Bronchial epithelial cell (primary cell): ENCODE measurements around the gene CD200. TPM values are rescaled to one million over a fixed set of nuclear protein-coding genes. Genes with fewer than 3 reads are reported as not detected.
A peak's percentile ranks its signal among the peaks of the same experiment; 100 is the strongest.
"Not testable (repeated sequence)": the region's sequence is repeated elsewhere in the genome, so short reads cannot be mapped to it uniquely, and the experiment has no call there.

Source experiments
- DNase-seq: peaks from one replicate; pipeline ENCODE4 v3.0.0-alpha.2; 2010; ENCODE audit warnings: low read depth
- FAIRE-seq: peaks from 2 replicates; lab custom pipeline; 2011; peaks lifted over from hg19 to GRCh38; lab: Jason Lieb, UNC
- H3K27me3 ChIP-seq: 2 replicates; pipeline ENCODE4 v1.5.1; 2011; ENCODE audit warnings: low read length; ENCODE audit not compliant: control insufficient read depth, insufficient read depth
- H3K36me3 ChIP-seq: 2 replicates; pipeline ENCODE4 v1.5.1; 2011; ENCODE audit warnings: low read length; ENCODE audit not compliant: control insufficient read depth, insufficient read depth
- H3K4me3 ChIP-seq: 2 replicates; pipeline ENCODE4 v1.5.1; 2011; ENCODE audit warnings: mild to moderate bottlenecking, low read depth, low read length, control low read depth
- total RNA-seq: library from RNA; depleted of rRNA; stranded (reverse); fragments of >200 nt; gene quantifications from 2 replicates; pipeline ENCODE4 v1.2.1, GENCODE V29; 2014
- TF ChIP-seq, protein P1 (sequence below): IDR thresholded peaks from 2 replicates; pipeline ENCODE4 v1.5.1; 2011; ENCODE audit warnings: mild to moderate bottlenecking, moderate library complexity, low read length, control low read depth, inconsistent platforms; ENCODE audit not compliant: insufficient read depth, severe bottlenecking

CD200 gene
- total RNA-seq, 1 donor from 2014 or later = 0.53 TPM

DNA sequence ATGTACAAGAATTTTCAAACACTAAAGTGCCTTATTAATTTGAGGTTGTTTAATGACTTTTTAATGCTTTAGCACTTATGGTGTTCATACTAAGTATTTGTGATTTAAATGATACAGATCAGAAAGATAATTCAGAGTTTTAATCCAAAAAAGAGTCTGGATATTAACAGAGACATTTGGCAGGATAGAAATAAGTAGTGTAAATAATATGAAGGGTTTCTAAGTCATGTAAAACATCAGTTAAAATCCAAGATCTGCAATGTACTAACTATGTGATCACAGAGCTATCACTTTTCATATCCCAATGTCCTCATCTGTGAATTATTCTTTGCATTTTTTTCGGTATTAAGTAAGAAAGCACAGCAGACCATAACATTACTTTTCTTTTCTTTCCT is 62.9 kb downstream of the CD200 start:
- DNase-seq = no peak
- Histone ChIP-seq H3K36me3 (no peaks in the 10 kb centered on the region), H3K4me3 (no peak overlapping the region), H3K27me3 (no peaks in the 10 kb centered on the region)
- FAIRE-seq = no peak
- TF ChIP-seq, protein P1, sequence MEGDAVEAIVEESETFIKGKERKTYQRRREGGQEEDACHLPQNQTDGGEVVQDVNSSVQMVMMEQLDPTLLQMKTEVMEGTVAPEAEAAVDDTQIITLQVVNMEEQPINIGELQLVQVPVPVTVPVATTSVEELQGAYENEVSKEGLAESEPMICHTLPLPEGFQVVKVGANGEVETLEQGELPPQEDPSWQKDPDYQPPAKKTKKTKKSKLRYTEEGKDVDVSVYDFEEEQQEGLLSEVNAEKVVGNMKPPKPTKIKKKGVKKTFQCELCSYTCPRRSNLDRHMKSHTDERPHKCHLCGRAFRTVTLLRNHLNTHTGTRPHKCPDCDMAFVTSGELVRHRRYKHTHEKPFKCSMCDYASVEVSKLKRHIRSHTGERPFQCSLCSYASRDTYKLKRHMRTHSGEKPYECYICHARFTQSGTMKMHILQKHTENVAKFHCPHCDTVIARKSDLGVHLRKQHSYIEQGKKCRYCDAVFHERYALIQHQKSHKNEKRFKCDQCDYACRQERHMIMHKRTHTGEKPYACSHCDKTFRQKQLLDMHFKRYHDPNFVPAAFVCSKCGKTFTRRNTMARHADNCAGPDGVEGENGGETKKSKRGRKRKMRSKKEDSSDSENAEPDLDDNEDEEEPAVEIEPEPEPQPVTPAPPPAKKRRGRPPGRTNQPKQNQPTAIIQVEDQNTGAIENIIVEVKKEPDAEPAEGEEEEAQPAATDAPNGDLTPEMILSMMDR = no peak

GRCh38 chr3:112397556-112397955 is 64.6 kb downstream of the CD200 start:
- no peaks in the 10 kb centered on the region for H3K36me3 ChIP-seq
- FAIRE-seq = no peak
- TF ChIP-seq, protein P1 = no peak

GRCh38 chr3:112399064-112399463 is 66.1 kb downstream of the CD200 start:
- TF ChIP-seq, protein P1 = no peak
- DNase-seq (peak; percentile 69), FAIRE-seq (no peak)
- no peak overlapping the region for H3K4me3 ChIP-seq
- no peaks in the 10 kb centered on the region for H3K27me3 ChIP-seq
- H3K36me3 ChIP-seq = no peaks in the 10 kb centered on the region

More at GRCh38 chr3:112397556-112397955, 64.6 kb downstream of the CD200 start:
- Histone ChIP-seq H3K4me3 (no peak overlapping the region), H3K27me3 (no peaks in the 10 kb centered on the region)
- no peak for DNase-seq

DNA sequence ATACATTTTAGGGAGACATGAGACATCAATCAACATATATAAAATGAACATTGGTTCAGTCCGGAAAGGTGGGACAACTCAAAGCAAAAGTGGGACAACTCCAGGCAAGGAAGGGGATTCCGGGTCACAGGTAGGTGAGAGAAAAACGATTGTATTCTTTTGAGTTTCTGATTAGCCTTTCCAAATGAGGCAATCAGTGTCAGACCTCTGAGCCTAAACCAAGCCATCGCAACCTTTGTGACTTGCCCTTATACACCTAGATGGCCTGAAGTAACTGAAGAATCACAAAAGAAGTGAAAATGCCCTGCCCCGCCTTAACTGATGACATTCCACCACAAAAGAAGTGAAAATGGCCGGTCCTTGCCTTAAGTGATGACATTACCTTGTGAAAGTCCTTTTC is 66.6 kb downstream of the CD200 start:
- H3K36me3 ChIP-seq, H3K27me3 ChIP-seq, DNase-seq, H3K4me3 ChIP-seq, FAIRE-seq: not testable (repeated sequence)

GRCh38 chr3:112400317-112400716 is 67.4 kb downstream of the CD200 start:
- FAIRE-seq, H3K36me3 ChIP-seq, H3K27me3 ChIP-seq, DNase-seq, H3K4me3 ChIP-seq: not testable (repeated sequence)

GRCh38 chr3:112401617-112402016 is 68.7 kb downstream of the CD200 start:
- no peak for DNase-seq
- no peak overlapping the region for H3K4me3 ChIP-seq
- no peak for FAIRE-seq
- TF ChIP-seq, protein P1 = no peak
- no peaks in the 10 kb centered on the region for H3K36me3 ChIP-seq
- no peaks in the 10 kb centered on the region for H3K27me3 ChIP-seq

DNA sequence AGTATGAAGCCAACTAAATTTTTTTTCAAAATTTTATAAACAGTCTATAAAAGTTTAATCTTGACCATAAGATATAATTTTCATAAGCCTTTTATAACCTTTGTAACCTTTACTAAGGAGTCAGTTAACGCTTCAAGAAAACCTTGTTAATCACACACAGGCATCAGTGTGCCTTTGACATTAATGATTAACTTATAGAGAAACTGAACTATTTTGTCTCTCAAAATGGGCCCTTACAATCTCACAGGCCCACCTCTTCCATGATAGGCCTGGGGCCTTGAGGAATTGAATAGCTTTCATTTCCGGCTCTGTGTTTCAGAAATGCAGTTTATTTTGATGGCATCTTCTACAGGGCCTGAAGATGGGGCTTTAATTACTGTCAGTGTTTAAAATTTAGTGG is 70.1 kb downstream of the CD200 start:
- Histone ChIP-seq H3K27me3 (no peaks in the 10 kb centered on the region), H3K4me3 (no peak overlapping the region), H3K36me3 (no peaks in the 10 kb centered on the region)
- FAIRE-seq (no peak), DNase-seq (no peak)
- TF ChIP-seq, protein P1 = no peak

DNA sequence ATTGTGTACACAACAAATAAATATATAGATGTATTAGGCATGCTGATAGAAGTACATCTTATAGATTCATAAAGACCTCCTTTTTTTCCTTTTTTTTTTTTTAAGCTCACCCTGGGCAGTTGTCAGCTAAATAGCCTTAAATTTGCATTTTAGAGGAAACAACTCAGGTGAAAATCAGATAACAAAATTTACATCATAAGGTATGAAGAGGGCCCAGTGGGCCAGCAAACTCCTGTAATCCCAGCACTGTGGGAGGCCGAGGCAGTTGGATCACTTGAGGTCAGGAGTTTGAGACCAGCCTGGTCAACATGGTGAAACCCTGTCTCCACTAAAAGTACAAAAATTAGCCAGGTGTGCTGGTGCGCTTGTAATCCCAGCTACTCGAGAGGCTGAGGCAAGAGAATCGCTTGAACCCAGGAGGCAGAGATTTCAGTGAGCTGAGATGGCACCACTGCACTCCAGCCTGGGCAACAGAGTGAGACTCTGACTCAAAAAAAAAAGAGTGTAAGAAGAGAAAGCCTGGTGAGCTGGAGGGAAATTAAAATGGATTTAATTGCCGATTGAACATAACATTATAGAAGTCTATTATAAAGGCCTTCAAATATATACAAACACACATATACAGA is 72.1 kb downstream of the CD200 start:
- not testable (repeated sequence) for FAIRE-seq

More for the DNA sequence above, 72.1 kb downstream of the CD200 start:
- H3K27me3 ChIP-seq, DNase-seq, H3K4me3 ChIP-seq, H3K36me3 ChIP-seq: not testable (repeated sequence)
